Sciatic nerve (tissue), 2 donors: ENCODE data around the gene RAMP3. TPM values are rescaled to one million over a fixed set of nuclear protein-coding genes. Genes with fewer than 3 reads are reported as not detected.

Experiments
- ATAC-seq: fragments of 200-7000 bp; cut with Tn5 transposase; one replicate; pipeline ENCODE4 v1.9.1; 2020; ENCODE audit warnings: mild to moderate bottlenecking, moderate library complexity
- DNase-seq: peaks from one replicate; pipeline ENCODE4 v3.0.0-alpha.2; 2020; ENCODE audit warnings: low spot score
- intact Hi-C: fragments of 100-400 bp; cut with DNase I; formaldehyde crosslinking; loops from one replicate; pipeline ENCODE4 v1.14.2; 2022
- total RNA-seq: library from RNA; stranded (reverse); fragmentation: NEBNext Ultra II Directional; extraction: Animal tissue kit (Norgen Biotek cat#: 25700); gene quantifications from one replicate; pipeline ENCODE4 v1.2.1, GENCODE V29; 2021
- donor health status: DM: no; HTN: no; CAD: no.
- donor health status: DM: no; HTN: no; CAD: no.

The RAMP3 gene
- total RNA-seq, 1 donor from 2014 or later: 59.6 TPM

GRCh38 chr7:45129906-45130305, 27.7 kb upstream of the RAMP3 start:
- intact Hi-C loops: loop anchor here (10.0 kb wide), 1 partner anchor 165 kb away; no protein-coding TSS in a partner anchor
- DNase-seq (no peak), ATAC-seq (no peak)

GRCh38 chr7:45130910-45131309, 26.7 kb upstream of the RAMP3 start:
- ATAC-seq (no peak), DNase-seq (no peak)
- intact Hi-C loops: loop anchor here (10.0 kb wide), 1 partner anchor 166 kb away; no protein-coding TSS in a partner anchor

DNA sequence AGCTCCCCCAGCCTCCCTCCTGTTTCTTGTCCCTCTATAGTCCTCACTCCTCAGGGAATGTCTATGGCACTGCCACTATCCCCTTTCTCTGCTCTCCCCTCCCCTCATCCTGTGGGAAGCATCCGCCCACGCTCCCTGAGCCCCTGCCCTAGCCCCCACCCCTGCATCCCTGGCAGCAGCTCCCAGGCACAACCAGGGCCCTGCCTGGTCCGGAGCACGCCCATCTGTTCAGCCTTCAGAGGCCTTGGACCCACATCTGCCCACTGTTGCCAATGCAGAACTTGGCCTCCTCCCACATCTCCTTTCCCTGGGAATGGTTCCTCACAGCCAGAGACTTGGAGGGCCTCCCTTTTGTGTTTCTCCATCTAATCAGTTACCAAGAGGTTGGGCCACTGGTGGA, 25.7 kb upstream of the RAMP3 start:
- no peak for ATAC-seq
- DNase-seq: no peak
- intact Hi-C loops: loop anchor here (10.0 kb wide), 1 partner anchor 167 kb away; no protein-coding TSS in a partner anchor

- intact Hi-C loops: loop anchor here (10.0 kb wide), 1 partner anchor 168 kb away; no protein-coding TSS in a partner anchor
- DNase-seq (no peak), ATAC-seq (no peak)
Measured at GRCh38 chr7:45132708-45133320, 24.8 kb upstream of the RAMP3 start.

- no peak for ATAC-seq
- intact Hi-C loops: loop anchor here (10.0 kb wide), 1 partner anchor 169 kb away; no protein-coding TSS in a partner anchor
- no peak for DNase-seq
Measured at GRCh38 chr7:45133352-45133751, 24.2 kb upstream of the RAMP3 start.

DNA sequence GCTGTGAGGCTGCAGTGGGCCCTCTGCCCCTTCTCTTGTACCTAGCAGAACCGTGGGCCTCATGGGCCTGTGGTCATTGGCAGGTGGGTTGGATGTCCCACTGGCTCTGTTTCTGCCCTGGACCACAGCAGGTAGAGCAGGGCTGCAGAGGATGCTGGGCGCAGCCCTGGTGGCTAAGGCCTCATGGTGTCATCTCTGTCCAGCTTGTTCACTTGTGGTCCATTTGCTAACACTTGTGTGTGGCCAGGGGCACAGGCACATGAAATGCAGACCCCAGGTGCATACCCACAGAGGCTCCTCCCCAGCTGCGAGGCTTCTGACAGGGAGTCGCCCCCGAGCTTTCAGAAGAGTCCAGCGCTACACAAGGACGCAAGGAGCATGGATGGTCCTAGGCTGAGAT, 23.7 kb upstream of the RAMP3 start:
- ATAC-seq: no peak
- intact Hi-C loops: loop anchor here (10.0 kb wide), 1 partner anchor 169 kb away; no protein-coding TSS in a partner anchor
- DNase-seq: no peak

GRCh38 chr7:45136106-45137060, 21.2 kb upstream of the RAMP3 start:
- peak; percentile 77 for DNase-seq
- ATAC-seq: peak; percentile 88
- intact Hi-C loops: loop anchor here (10.0 kb wide), 1 partner anchor 172 kb away; no protein-coding TSS in a partner anchor

- no peak for ATAC-seq
- intact Hi-C loops: loop anchor here (10.0 kb wide), 1 partner anchor 174 kb away; no protein-coding TSS in a partner anchor
Measured at GRCh38 chr7:45138433-45139267, 18.9 kb upstream of the RAMP3 start.

DNA sequence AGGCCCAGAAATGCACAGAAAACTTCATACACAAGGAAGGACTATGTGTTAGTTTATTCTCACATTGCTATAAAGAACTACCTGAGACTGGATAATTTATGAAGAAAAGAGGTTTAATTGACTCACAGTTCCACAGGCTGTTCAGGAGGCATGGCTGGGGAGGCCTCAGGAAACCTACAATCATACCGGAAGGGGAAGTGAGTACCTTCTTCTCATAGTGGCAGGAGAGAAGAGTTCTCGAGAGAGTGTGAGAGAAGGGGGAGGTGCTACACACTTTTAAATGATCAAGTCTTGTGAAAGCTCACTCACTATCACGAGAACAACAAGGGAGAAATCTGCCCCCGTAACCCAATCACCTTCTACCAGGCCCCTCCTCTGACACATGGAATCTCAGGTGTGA, 16.8 kb upstream of the RAMP3 start:
- no peak for ATAC-seq
- no peak for DNase-seq
- intact Hi-C loops: no loop called here

More at GRCh38 chr7:45138433-45139267, 18.9 kb upstream of the RAMP3 start:
- no peak for DNase-seq

GRCh38 chr7:45143616-45144015, 14.0 kb upstream of the RAMP3 start:
- ATAC-seq: no peak
- no peak for DNase-seq
- intact Hi-C loops: no loop called here

GRCh38 chr7:45145881-45146280, 11.7 kb upstream of the RAMP3 start:
- peak; percentile 26 for DNase-seq
- intact Hi-C loops: no loop called here

DNA sequence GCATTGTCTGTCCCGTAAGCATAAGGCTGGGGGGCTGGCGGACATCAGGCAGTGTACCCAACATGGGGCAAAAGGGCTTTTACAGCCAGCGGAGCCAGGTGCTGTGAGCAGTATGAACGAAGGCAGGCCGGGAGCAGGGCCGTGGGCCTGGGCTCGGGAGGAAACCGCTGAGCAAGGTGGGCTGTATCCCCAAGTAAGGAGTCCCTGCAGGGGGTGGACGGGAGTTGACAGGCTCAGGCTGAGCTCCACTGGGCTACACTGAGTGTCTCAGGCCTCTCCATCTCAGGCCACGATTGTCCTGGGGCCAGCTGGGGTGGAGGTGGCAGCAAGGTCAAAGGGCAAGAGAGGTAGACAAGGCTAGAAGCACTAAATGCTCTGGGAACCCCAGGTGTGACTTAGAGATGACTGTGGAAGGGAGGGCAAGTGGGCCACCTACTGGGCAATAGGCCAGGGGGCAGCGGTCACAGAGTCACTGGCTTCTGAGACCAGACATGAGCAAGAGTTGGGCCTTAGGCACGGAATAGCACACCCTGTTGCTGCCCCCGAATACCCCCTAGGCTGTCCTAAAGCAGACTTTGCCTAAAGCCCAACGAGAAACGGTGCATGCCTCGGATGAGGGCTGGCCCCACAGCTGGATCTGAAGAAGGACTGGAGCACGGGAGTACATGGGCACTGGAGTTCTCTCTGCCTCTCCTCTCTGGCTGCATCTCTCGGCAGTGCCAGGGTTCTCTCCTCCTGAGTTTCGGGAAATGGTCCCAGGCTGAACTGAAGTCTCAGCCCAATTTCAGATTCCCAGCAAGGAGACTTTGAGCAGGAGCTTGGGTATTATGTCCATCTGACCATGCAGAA, 10.8 kb upstream of the RAMP3 start:
- ATAC-seq: no peak
- intact Hi-C loops: no loop called here

More at GRCh38 chr7:45145881-45146280, 11.7 kb upstream of the RAMP3 start:
- ATAC-seq: no peak

DNA sequence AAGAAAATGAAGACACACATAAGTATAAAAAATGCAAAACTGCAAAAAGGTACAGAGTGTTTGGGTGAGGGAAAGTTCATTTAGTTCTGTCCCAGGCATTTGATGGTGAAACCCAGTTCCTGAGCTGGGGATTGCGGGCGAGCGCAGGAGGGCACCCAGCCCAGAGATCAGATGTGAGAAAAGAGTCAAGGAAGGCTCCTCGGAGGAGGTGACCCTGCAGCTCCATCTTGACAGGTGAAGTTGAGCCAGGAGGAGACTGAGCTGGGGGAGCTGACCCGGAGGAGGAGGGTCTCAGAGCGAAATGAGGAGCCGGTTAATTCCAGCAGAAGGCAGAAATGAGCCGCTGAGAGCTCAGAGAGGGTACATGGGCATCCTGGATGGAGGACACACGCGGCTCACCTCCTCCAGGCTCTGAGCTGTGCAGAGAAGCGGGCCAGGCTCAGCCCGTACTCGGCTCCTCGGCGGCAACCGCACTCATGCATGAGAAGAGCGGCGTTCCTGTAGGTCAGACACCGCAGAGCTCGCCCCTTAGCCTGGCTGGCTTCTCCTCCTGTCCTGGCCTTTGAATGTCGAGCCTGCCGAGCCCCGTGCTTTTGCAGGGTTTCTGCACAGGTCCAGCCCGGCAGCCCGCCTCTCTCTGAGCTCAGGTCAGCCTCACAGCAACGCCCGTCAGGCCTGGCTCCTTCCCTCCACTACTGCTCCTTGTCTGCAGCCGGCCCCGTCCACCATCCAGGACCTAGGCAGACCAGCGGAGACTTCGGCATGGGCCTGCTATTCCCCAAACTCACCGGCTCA, 9.5 kb upstream of the RAMP3 start:
- intact Hi-C loops: no loop called here
- peak; percentile 51 for DNase-seq
- no peak for ATAC-seq

More for the DNA sequence above, 10.8 kb upstream of the RAMP3 start:
- DNase-seq: peak; percentile 36

GRCh38 chr7:45148653-45148973, 9.0 kb upstream of the RAMP3 start:
- ATAC-seq: no peak
- DNase-seq: no peak
- intact Hi-C loops: no loop called here

GRCh38 chr7:45149606-45150005, 8.0 kb upstream of the RAMP3 start:
- no peak for DNase-seq
- no peak for ATAC-seq
- intact Hi-C loops: no loop called here

- intact Hi-C loops: no loop called here
- peak; percentile 39 for DNase-seq
- ATAC-seq: no peak
Measured at GRCh38 chr7:45150199-45150598, 7.4 kb upstream of the RAMP3 start.

GRCh38 chr7:45151131-45151684, 6.4 kb upstream of the RAMP3 start:
- DNase-seq (peak; percentile 33), ATAC-seq (no peak)
- intact Hi-C loops: no loop called here
